ENCODE results near the gene FRRS1L. TPM values are rescaled to one million over a fixed set of nuclear protein-coding genes. Genes with fewer than 3 reads are reported as not detected.

The FRRS1L gene
- total and polyA plus RNA-seq, 2 of the 13 experiments (the other 11 are each of a cell fraction or from before 2014, with no cell fraction given), result 0.02 to 0.03 TPM

DNA sequence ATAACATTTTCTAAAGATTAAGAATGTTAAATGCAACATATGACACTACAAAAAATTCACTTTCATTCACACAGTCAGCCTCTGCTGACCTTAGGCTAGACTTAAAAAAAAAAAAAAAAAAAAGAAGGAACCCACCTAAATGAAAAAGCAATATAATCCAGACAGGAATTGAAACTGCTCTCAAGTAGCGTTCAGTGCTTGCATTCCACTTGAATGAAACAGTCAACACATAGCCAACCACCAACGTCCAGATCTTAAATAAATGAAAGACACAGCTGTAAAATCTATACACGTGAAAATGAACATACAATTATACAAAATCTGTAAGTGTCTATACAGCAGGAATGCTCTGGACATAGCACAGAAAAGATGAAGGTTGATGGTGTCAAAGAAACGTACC lies 58.7 kb downstream of the FRRS1L start:
- intact Hi-C loops (cut with micrococcal nuclease; ENCODE audit: unreplicated experiment) (no loop called here), in situ Hi-C loops (cut with HindIII; ENCODE audit: extremely low pct_ligation_motif_present, low pct_unique_long_range_greater_than_20kb) (no loop called here)
- ChIA-PET CTCF (ENCODE audit: low intra/inter-chr PET ratio, low total read pairs) (no interaction called here), POLR2A (no interaction called here)
- Histone ChIP-seq H3K4me1 (ENCODE audit: insufficient read depth, low read length) (peaks cover 63% of the 10 kb centered on the region), H2AFZ (ENCODE audit: low read length) (no peak overlapping the region), H3K9me3 (ENCODE audit: low read length) (0 out of 2 replicates have a peak, but pooled peaks cover 3% of the 10 kb centered on the region), H3K27me3 (ENCODE audit: control insufficient read depth in 1 of 2, insufficient read depth in 2 of 2, low read length in 2 of 2) (no peaks in the 10 kb centered on the region), H4K20me1 (ENCODE audit: insufficient read depth, low read length) (no peaks in the 10 kb centered on the region; the same call in 1 of the 2 replicates), H3K4me2 (ENCODE audit: low read depth, low read length) (no peak overlapping the region), H3K36me3 (replicated peaks in 1 of 2; ENCODE audit: control insufficient read depth in 1 of 2, insufficient read depth in 2 of 2, low read length in 2 of 2) (peaks cover 4 to 18% of the 10 kb centered on the region in 2 experiments; a peak in 4 of 5 replicates), H3K4me3 (replicated peaks in 1 of 3; ENCODE audit: insufficient read depth in 1 of 3, low read depth in 2 of 3, low read length in 3 of 3) (no peak overlapping the region), H3K79me2 (ENCODE audit: insufficient read depth, low read length) (peaks cover 96% of the 10 kb centered on the region), H3K9ac (ENCODE audit: insufficient read depth, low read depth, low read length) (no peak overlapping the region), H3K27ac (ENCODE audit: extremely low read length, insufficient read depth, low read length) (no peak overlapping the region)
- ATAC-seq (no peak), DNase-seq (ENCODE audit: low spot score) (no peak), FAIRE-seq (no peak)
- 85% methylated on average over 4 of the region's 4 CpGs for WGBS (ENCODE audit: low lambda C conversion rate)
- TF ChIP-seq SMARCC2 (IDR thresholded peaks at IDR 0.05) (no peak), ATF6 (CRISPR knock-in tag; conservative IDR thresholded peaks at IDR 0.05) (no peak), ATF2 (CRISPR knock-in tag; IDR thresholded peaks at IDR 0.05) (no peak), RNF219 (CRISPR knock-in tag; IDR thresholded peaks at IDR 0.05) (no peak), HOXD1 (CRISPR knock-in tag; IDR thresholded peaks at IDR 0.05) (no peak), SUZ12 (IDR thresholded peaks at IDR 0.05; ENCODE audit: low read depth, low read length) (no peak), ATRX (CRISPR knock-in tag; IDR thresholded peaks at IDR 0.05; ENCODE audit: borderline replicate concordance) (no peak), SMYD3 (CRISPR knock-in tag; IDR thresholded peaks at IDR 0.05) (no peak)
- BruUV-seq (replicated peaks), result no TSS peak

Measured in HepG2 (cell line).